K562 (cell line): ENCODE data around the gene SLC34A2.

ENCODE experiments used
- CTCF ChIP-seq, 3 experiments: IDR thresholded peaks in 2 of 3; conservative IDR thresholded peaks in 1 of 3; 2 replicates each; pipeline ENCODE4 v1.5.1; 2011 to 2012; ENCODE audit warnings: low read length in 3 of 3, mild to moderate bottlenecking in 3 of 3, control low read depth in 2 of 3, improper control_type of control experiment in 1 of 3, inconsistent platforms in 1 of 3, low read depth in 1 of 3, mixed read lengths in 1 of 3, moderate library complexity in 1 of 3; ENCODE audit not compliant: insufficient read depth in 2 of 3
- EZH2 ChIP-seq: IDR thresholded peaks from 2 replicates; pipeline ENCODE4 v1.6.1; 2012; ENCODE audit warnings: low read depth, mild to moderate bottlenecking, inconsistent platforms, low read length, borderline replicate concordance
- GATA2 ChIP-seq: sonication (generic); formaldehyde crosslinking; IDR thresholded peaks from 2 replicates; pipeline ENCODE4 v1.4.0; 2020; ENCODE audit warnings: mild to moderate bottlenecking, missing genetic modification reagents
- HIVEP1 ChIP-seq: fragments of 250-450 bp; sonication (Bioruptor Pico); IDR thresholded peaks from 2 replicates; pipeline ENCODE4 v1.4.0; 2020; ENCODE audit warnings: mild to moderate bottlenecking
- HOMEZ ChIP-seq: fragments of 250-450 bp; sonication (Bioruptor Pico); IDR thresholded peaks from 2 replicates; pipeline ENCODE4 v1.4.0; 2020; ENCODE audit warnings: mild to moderate bottlenecking, moderate library complexity
- KDM1A ChIP-seq, 2 experiments: fragments of 450-650 bp; IDR thresholded peaks; 2 replicates each; pipeline ENCODE4 v1.6.1; 2016; ENCODE audit warnings: mild to moderate bottlenecking in 2 of 2
- MAFG ChIP-seq: fragments of 450-650 bp; conservative IDR thresholded peaks from 2 replicates; pipeline ENCODE4 v1.6.1; 2016; ENCODE audit warnings: missing genetic modification characterization, missing compliant biosample characterization
- MAX ChIP-seq: sonication (generic); formaldehyde crosslinking; IDR thresholded peaks from 2 replicates; pipeline ENCODE4 v1.9.0; 2022; ENCODE audit warnings: mild to moderate bottlenecking, missing genetic modification reagents
- NBN ChIP-seq: fragments of 450-650 bp; IDR thresholded peaks from 2 replicates; pipeline ENCODE4 v1.6.1; 2016; ENCODE audit warnings: low read depth, mild to moderate bottlenecking
- NFIC ChIP-seq: fragments of 450-650 bp; IDR thresholded peaks from 2 replicates; pipeline ENCODE4 v1.6.1; 2017; ENCODE audit warnings: mild to moderate bottlenecking, inconsistent platforms
- POLR2A ChIP-seq: fragments of 450-650 bp; conservative IDR thresholded peaks from 2 replicates; pipeline ENCODE4 v1.6.1; 2016
- ZKSCAN3 ChIP-seq: fragments of 250-450 bp; sonication (Bioruptor Pico); IDR thresholded peaks from 2 replicates; pipeline ENCODE4 v1.4.0; 2020
- ZNF12 ChIP-seq: sonication (generic); formaldehyde crosslinking; IDR thresholded peaks from 2 replicates; pipeline ENCODE4 v1.4.0; 2020; ENCODE audit warnings: mild to moderate bottlenecking, missing genetic modification reagents
- ZNF217 ChIP-seq: sonication (generic); formaldehyde crosslinking; IDR thresholded peaks from 2 replicates; pipeline ENCODE4 v1.8.0; 2022; ENCODE audit warnings: mild to moderate bottlenecking, missing genetic modification reagents

- TF ChIP-seq MAFG (no peak), KDM1A (IDR thresholded peaks at IDR 0.05) (no peak), ZNF12 (CRISPR knock-in tag) (no peak), NFIC (no peak), CTCF (IDR thresholded peaks at IDR 0.05 in 2 of 3, conservative IDR thresholded peaks at IDR 0.05 in 1 of 3; ENCODE audit: insufficient read depth in 2 of 3, low read depth in 1 of 3, low read length in 3 of 3) (no peak), POLR2A (no peak), GATA2 (CRISPR knock-in tag) (no peak), MAX (no peak), HIVEP1 (CRISPR knock-in tag) (no peak), ZKSCAN3 (CRISPR knock-in tag) (no peak), EZH2 (no peak), ZNF217 (CRISPR knock-in tag) (no peak), NBN (no peak), HOMEZ (no peak)
These were observed 45.7 kb upstream of the SLC34A2 start for GRCh38 chr4:25609976-25610375.
